Progenitor cell of endocrine pancreas (in vitro differentiated cells): ENCODE measurements around the gene GPC4. TPM values are rescaled to one million over a fixed set of nuclear protein-coding genes. Genes with fewer than 3 reads are reported as not detected.
"Not testable (repeated sequence)": the region's sequence is repeated elsewhere in the genome, so short reads cannot be mapped to it uniquely, and the experiment has no call there.

Experiments
- DNase-seq: peaks from one replicate; pipeline ENCODE4 v3.0.0; 2021; ENCODE audit warnings: low spot score; ENCODE audit not compliant: unreplicated experiment
- H3K27ac Mint-ChIP-seq: 2 replicates; pipeline ENCODE4 v1.8.0; 2021; ENCODE audit warnings: mild to moderate bottlenecking, moderate library complexity, mixed read lengths
- H3K27me3 Mint-ChIP-seq: 2 replicates; pipeline ENCODE4 v1.8.0; 2021; ENCODE audit warnings: mixed read lengths
- H3K36me3 Mint-ChIP-seq: 2 replicates; pipeline ENCODE4 v1.8.0; 2022; ENCODE audit warnings: mixed read lengths; ENCODE audit not compliant: insufficient read depth
- H3K4me1 Mint-ChIP-seq: 2 replicates; pipeline ENCODE4 v1.8.0; 2021; ENCODE audit warnings: low read depth, mixed read lengths
- H3K4me3 Mint-ChIP-seq: 2 replicates; pipeline ENCODE4 v1.8.0; 2021; ENCODE audit warnings: low read depth, mild to moderate bottlenecking, moderate library complexity, mixed read lengths
- H3K9me3 Mint-ChIP-seq: 2 replicates; pipeline ENCODE4 v1.8.0; 2021; ENCODE audit warnings: low read depth, mixed read lengths
- total RNA-seq: library from RNA; stranded (reverse); gene quantifications from 2 replicates; pipeline ENCODE4 v1.2.1, GENCODE V29; 2021
- TF ChIP-seq, protein P1 (sequence below): fragments of 200-600 bp; sonication (generic); IDR thresholded peaks from one replicate; pipeline ENCODE4 v1.5.0; 2021; ENCODE audit warnings: antibody characterized with exemption, mild to moderate bottlenecking; ENCODE audit not compliant: unreplicated experiment

The GPC4 gene
- total RNA-seq, 1 donor from 2014 or later, result 10.8 TPM

DNA sequence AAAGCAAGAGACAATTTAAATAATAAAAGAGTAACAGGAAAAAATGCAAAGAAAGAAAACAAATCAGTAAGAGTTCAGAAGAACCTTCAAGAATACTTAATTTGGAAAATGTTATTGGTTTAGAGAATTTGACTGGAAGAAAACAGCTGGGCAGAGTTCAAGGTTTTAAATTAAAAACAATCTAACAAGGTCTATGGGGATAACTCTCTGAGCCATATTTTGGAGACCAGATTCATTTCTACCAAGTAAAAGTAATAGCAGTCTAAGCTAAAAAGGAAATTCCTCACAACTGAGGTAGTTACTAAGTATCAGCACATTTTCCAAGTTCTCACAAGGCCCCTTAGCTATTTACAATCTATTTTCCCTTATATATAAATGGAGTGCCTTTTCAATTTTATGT lies 114.7 kb downstream of the GPC4 start:
- H3K9me3 Mint-ChIP-seq, result no peaks in the 10 kb centered on the region
- peaks cover 3% of the 10 kb centered on the region for H3K36me3 Mint-ChIP-seq
- no peak for DNase-seq
- no peak overlapping the region for H3K27ac Mint-ChIP-seq
- no peak overlapping the region for H3K4me3 Mint-ChIP-seq
- H3K27me3 Mint-ChIP-seq, result no peaks in the 10 kb centered on the region
- TF ChIP-seq, protein P1, sequence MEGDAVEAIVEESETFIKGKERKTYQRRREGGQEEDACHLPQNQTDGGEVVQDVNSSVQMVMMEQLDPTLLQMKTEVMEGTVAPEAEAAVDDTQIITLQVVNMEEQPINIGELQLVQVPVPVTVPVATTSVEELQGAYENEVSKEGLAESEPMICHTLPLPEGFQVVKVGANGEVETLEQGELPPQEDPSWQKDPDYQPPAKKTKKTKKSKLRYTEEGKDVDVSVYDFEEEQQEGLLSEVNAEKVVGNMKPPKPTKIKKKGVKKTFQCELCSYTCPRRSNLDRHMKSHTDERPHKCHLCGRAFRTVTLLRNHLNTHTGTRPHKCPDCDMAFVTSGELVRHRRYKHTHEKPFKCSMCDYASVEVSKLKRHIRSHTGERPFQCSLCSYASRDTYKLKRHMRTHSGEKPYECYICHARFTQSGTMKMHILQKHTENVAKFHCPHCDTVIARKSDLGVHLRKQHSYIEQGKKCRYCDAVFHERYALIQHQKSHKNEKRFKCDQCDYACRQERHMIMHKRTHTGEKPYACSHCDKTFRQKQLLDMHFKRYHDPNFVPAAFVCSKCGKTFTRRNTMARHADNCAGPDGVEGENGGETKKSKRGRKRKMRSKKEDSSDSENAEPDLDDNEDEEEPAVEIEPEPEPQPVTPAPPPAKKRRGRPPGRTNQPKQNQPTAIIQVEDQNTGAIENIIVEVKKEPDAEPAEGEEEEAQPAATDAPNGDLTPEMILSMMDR, result no peak
- no peaks in the 10 kb centered on the region for H3K4me1 Mint-ChIP-seq

DNA sequence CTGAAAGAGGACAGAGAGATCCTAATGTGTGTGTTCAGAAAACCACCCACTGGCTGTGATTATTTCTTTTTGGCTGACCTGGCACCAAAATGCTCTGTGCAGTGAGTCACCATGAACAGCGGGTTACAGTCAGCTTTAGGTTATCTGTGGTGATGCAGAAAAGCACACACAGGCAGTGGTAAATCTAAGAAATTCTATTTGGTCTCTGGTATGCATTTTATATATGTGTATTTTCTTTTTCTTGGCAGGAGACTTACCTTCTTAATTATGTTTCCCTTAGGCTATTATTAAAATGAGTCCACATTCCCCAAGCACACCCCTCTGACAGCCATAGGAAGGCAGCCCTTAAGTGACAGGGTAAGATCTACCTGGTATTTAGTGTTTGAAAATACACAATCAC lies 118.0 kb downstream of the GPC4 start:
- no peak for DNase-seq
- Mint-ChIP-seq H3K4me1 (no peaks in the 10 kb centered on the region), H3K9me3 (no peaks in the 10 kb centered on the region), H3K4me3 (no peak overlapping the region), H3K36me3 (no peaks in the 10 kb centered on the region), H3K27me3 (no peaks in the 10 kb centered on the region), H3K27ac (no peak overlapping the region)
- TF ChIP-seq, protein P1, result no peak

DNA sequence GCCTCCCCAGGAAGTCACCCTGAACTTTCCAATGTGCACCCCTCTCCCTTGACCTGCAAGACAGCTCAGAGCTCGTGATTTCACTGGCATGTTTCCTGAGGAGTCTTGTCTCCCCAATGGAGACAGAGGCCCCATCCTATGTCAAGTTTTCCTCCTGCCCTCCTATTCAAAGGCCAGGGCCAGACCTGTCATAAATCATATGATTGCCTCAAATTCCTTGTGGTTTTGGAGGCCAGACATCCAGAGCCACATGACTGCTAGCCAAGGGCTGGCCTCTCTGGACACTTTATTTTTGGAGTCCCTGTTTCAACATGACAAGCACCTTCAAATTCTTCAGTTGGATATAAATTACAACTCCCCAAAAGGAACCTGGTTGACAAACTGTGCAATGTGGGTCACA lies 121.2 kb downstream of the GPC4 start:
- TF ChIP-seq, protein P1, result no peak
- DNase-seq, result no peak
- H3K9me3 Mint-ChIP-seq, result no peaks in the 10 kb centered on the region
- no peaks in the 10 kb centered on the region for H3K27me3 Mint-ChIP-seq
- no peaks in the 10 kb centered on the region for H3K36me3 Mint-ChIP-seq
- H3K4me1 Mint-ChIP-seq, result no peaks in the 10 kb centered on the region
- no peak overlapping the region for H3K4me3 Mint-ChIP-seq
- no peak overlapping the region for H3K27ac Mint-ChIP-seq

DNA sequence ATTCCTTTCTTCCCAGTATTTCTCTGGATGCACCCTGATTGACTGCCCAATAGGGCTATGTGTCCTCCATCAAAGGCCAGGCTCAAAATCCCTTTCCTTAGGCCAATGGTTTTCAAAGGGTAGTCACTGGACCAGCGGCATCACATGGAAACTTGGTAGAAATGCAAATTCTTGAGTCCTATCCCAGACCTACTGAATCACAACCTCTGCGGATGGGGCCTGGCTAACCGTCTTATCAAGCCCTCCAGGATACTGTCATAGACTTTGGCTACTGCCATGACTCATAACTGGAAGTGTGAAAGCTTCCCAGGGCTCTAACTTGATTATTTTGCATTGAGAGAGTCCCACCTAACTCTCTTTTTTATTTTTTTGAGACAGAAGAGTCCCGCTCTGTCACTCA lies 125.2 kb downstream of the GPC4 start:
- Mint-ChIP-seq H3K27ac (no peak overlapping the region), H3K27me3 (no peaks in the 10 kb centered on the region), H3K4me3 (no peak overlapping the region), H3K36me3 (no peaks in the 10 kb centered on the region), H3K4me1 (no peaks in the 10 kb centered on the region), H3K9me3 (peaks cover 2% of the 10 kb centered on the region)
- TF ChIP-seq, protein P1, result no peak
- no peak for DNase-seq

DNA sequence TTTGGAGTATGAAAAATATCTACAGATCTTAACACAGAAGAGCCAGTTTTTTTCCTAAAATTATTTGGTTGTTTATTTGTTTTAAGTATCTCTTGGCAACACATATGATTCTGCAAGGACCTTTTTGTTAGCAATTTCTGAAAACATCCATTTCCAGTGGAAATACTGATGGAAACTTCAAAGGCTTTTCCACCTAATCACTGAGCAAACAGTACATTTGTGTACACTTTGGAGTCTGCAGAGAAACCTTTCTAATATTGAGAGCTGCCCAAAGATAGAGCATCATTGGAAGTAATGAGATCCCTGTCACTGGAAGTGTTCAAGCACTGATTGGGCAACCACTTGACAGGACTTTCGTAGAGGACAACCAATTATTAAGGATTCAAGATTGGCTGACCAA lies 127.4 kb downstream of the GPC4 start:
- Mint-ChIP-seq H3K27ac (no peak overlapping the region), H3K4me1 (no peaks in the 10 kb centered on the region), H3K4me3 (no peak overlapping the region), H3K27me3 (no peaks in the 10 kb centered on the region), H3K36me3 (no peaks in the 10 kb centered on the region), H3K9me3 (peaks cover 6% of the 10 kb centered on the region)
- DNase-seq, result no peak
- TF ChIP-seq, protein P1, result no peak

DNA sequence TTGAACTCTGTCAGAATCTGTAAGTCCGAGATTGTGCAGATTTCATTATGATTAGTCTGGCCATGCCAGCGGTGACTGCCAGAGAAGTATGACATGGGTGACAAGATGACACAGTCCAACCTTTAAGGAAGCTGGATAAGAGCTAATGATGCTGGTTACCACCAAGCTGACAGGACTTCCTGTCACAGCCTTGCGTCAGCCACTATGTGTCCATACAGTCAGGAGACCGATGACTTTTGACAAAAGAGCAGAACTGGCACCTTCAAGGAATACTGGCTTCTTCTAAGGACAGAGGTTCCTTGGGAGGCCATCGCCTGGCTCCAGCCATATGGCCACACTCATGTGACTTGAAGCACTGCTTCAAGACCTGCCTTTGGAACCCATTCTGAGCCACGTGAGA lies 129.9 kb downstream of the GPC4 start:
- TF ChIP-seq, protein P1, result no peak
- Mint-ChIP-seq H3K27me3 (no peaks in the 10 kb centered on the region), H3K9me3 (peaks cover 23% of the 10 kb centered on the region), H3K27ac (no peak overlapping the region), H3K4me1 (no peaks in the 10 kb centered on the region), H3K36me3 (peaks cover 2% of the 10 kb centered on the region), H3K4me3 (no peak overlapping the region)
- no peak for DNase-seq

DNA sequence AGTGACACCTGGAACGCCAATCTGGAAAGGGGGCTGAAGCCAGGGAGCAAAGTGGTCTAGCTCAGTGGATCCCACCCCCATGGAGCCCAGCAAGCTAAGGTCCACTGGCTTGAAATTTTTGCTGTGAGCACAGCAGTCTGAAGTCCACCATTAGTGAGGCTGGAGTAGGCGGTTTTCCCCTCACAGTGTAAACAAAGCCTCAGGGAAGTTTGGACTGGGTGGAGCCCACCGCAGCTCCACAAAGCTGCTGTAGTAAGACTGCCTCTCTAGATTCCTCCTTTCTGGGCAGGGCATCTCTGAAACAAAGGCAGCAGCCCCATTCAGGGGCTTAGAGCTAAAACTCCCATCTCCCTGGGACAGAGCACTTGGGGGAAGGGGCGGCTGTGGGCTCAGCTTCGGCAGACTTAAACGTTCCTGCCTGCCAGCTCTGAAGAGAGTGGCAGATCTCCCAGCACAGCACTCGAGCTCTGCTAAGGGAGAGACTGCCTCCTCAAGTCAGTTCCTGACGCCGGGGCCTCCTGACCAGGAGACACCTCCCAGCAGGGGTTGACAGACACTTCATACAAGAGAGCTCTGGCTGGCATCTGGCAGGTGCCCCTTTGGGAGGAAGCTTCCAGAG lies 136.1 kb downstream of the GPC4 start:
- DNase-seq, H3K27ac Mint-ChIP-seq, H3K4me3 Mint-ChIP-seq, H3K27me3 Mint-ChIP-seq, H3K4me1 Mint-ChIP-seq, H3K36me3 Mint-ChIP-seq: not testable (repeated sequence)
- peaks cover 33% of the 10 kb centered on the region for H3K9me3 Mint-ChIP-seq
